Activated naive CD4-positive, alpha-beta T cell treated with anti-CD3 and anti-CD28 coated beads for 36 hours (primary cell): ENCODE results near the gene TSPAN11. TPM values are rescaled to one million over a fixed set of nuclear protein-coding genes. Genes with fewer than 3 reads are reported as not detected.

Source experiments
- CTCF ChIA-PET: fragments of 350-600 bp; sonication (Branson Sonifier 250); formaldehyde crosslinking; loops from one replicate; lab custom pipeline; 2021; ENCODE audit warnings: antibody characterized with exemption; lab: Charles Lee
- DNase-seq: peaks from one replicate; pipeline ENCODE4 v3.0.0-alpha.2; 2020
- H3K27ac Mint-ChIP-seq: one replicate; pipeline ENCODE4 v1.8.0; 2021; ENCODE audit warnings: mild to moderate bottlenecking, mixed read lengths
- H3K27me3 Mint-ChIP-seq: one replicate; pipeline ENCODE4 v1.8.0; 2021; ENCODE audit warnings: low read depth, mixed read lengths
- H3K36me3 Mint-ChIP-seq: one replicate; pipeline ENCODE4 v1.8.0; 2021; ENCODE audit warnings: low read depth, mixed read lengths
- H3K4me1 Mint-ChIP-seq: one replicate; pipeline ENCODE4 v1.8.0; 2021; ENCODE audit warnings: low read depth, mixed read lengths
- H3K4me3 Mint-ChIP-seq: one replicate; pipeline ENCODE4 v1.8.0; 2021; ENCODE audit warnings: mild to moderate bottlenecking, moderate library complexity, mixed read lengths
- H3K9me3 Mint-ChIP-seq: one replicate; pipeline ENCODE4 v1.8.0; 2021; ENCODE audit warnings: mixed read lengths
- intact Hi-C: fragments of 100-400 bp; cut with micrococcal nuclease; formaldehyde crosslinking; loops from one replicate; pipeline ENCODE4 v1.15.1; 2023
- total RNA-seq, 2 experiments: library from RNA; stranded (reverse); gene quantifications; one replicate each; pipeline ENCODE4 v1.2.3, GENCODE V29; 2021

Gene TSPAN11
- total RNA-seq, 2 experiments from 2014 or later = not detected

DNA sequence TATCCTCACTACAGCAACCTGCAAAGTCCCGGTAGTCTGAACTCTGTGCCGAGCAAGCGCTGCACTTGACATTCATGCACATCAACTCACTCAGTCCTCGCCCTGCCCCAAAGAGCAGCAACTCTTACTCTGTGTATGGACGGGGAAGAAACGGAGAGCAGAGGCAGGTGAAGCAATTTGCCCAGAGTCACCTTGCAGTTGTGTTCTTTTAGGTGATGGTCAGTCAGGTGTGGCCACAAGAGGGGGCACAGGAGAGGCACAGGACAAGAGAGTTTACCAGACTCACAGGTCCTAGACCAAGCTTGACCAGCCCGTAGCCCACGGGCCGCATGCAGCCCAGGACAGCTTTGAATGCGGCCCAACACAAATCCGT lies 39.1 kb downstream of the TSPAN11 start:
- no peak overlapping the region for H3K4me3 Mint-ChIP-seq
- no peak overlapping the region for H3K27ac Mint-ChIP-seq
- H3K4me1 Mint-ChIP-seq = no peaks in the 10 kb centered on the region
- peaks cover 9% of the 10 kb centered on the region for H3K27me3 Mint-ChIP-seq
- CTCF ChIA-PET = no interaction called here
- intact Hi-C loops = no loop called here
- DNase-seq = no peak
- no peaks in the 10 kb centered on the region for H3K9me3 Mint-ChIP-seq
- no peaks in the 10 kb centered on the region for H3K36me3 Mint-ChIP-seq

DNA sequence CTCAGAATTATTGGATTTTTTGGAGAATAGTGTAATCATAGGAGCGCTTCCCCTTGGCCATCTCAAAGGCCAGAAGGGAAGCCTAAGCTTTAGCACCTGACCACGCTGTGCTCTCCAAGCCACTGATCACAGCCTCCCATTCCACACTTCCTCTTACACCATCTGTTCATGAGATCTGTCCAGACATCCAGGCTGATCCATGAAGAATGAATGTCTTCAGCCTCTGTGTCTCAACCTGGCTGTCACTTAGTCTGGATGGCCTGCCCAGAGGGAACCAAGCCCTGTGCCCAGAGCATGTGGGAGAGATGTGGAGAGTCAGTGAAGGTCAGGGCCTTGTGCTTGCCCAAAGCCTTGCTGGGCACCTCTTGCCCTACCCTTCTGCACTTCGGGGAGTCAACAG lies 40.5 kb downstream of the TSPAN11 start:
- intact Hi-C loops = no loop called here
- no peaks in the 10 kb centered on the region for H3K4me1 Mint-ChIP-seq

DNA sequence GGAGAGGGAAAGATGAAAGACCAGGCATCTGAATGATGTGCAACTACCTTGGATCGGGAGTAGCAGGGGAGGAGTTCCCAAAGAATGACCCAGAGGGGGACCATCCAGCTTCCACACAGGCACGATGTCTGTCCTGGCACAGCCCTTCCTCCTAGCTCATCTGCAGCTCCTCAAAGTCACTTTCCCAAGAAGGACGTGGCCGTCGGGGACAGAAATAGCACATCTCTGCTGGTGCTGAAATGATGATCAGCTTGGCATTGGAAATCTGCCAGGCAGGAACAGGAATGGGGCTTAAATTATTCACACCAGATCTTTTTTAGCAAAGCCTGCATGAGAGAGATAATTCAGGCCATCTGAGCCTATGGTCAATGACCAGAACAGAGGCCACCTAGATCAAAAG lies 41.7 kb downstream of the TSPAN11 start:
- CTCF ChIA-PET = no interaction called here
- no peaks in the 10 kb centered on the region for H3K4me1 Mint-ChIP-seq
- H3K27ac Mint-ChIP-seq = no peak overlapping the region
- peaks cover 16% of the 10 kb centered on the region for H3K27me3 Mint-ChIP-seq
- no peak overlapping the region for H3K4me3 Mint-ChIP-seq
- intact Hi-C loops = no loop called here
- no peaks in the 10 kb centered on the region for H3K9me3 Mint-ChIP-seq
- DNase-seq = no peak
- no peaks in the 10 kb centered on the region for H3K36me3 Mint-ChIP-seq

More for the DNA sequence above, 40.5 kb downstream of the TSPAN11 start:
- CTCF ChIA-PET = no interaction called here
- no peak overlapping the region for H3K4me3 Mint-ChIP-seq
- peaks cover 10% of the 10 kb centered on the region for H3K27me3 Mint-ChIP-seq
- H3K27ac Mint-ChIP-seq = no peak overlapping the region
- H3K36me3 Mint-ChIP-seq = no peaks in the 10 kb centered on the region
- no peaks in the 10 kb centered on the region for H3K9me3 Mint-ChIP-seq
- no peak for DNase-seq

DNA sequence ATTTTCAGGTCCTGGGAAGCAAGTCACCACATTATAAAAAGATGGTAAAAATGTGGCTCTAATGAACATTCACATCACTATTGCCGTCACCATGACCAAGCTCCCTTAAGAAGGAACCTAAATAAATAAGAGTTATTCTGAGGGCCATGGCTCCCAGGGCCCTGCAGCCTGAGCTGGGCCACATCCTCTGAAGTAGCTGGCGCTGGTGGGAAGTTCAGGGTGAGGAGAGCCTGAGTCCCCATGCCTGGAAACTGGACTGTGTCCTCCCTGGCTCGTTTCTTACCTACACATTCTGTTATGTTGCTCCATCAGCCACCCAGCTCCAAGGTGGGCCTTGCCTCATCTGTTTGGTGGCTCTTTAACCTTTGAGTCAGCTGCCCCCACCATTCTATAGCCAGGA lies 42.5 kb downstream of the TSPAN11 start:
- no peak overlapping the region for H3K4me3 Mint-ChIP-seq
- H3K9me3 Mint-ChIP-seq = no peaks in the 10 kb centered on the region
- no peak for DNase-seq
- intact Hi-C loops = no loop called here
- no peak overlapping the region for H3K27ac Mint-ChIP-seq
- H3K36me3 Mint-ChIP-seq = no peaks in the 10 kb centered on the region
- CTCF ChIA-PET = interaction anchor here (0.6 kb wide), 1 partner anchor 34 kb away, joined by 4 read pairs; no protein-coding TSS in a partner anchor
- H3K27me3 Mint-ChIP-seq = peaks cover 16% of the 10 kb centered on the region
- H3K4me1 Mint-ChIP-seq = no peaks in the 10 kb centered on the region

DNA sequence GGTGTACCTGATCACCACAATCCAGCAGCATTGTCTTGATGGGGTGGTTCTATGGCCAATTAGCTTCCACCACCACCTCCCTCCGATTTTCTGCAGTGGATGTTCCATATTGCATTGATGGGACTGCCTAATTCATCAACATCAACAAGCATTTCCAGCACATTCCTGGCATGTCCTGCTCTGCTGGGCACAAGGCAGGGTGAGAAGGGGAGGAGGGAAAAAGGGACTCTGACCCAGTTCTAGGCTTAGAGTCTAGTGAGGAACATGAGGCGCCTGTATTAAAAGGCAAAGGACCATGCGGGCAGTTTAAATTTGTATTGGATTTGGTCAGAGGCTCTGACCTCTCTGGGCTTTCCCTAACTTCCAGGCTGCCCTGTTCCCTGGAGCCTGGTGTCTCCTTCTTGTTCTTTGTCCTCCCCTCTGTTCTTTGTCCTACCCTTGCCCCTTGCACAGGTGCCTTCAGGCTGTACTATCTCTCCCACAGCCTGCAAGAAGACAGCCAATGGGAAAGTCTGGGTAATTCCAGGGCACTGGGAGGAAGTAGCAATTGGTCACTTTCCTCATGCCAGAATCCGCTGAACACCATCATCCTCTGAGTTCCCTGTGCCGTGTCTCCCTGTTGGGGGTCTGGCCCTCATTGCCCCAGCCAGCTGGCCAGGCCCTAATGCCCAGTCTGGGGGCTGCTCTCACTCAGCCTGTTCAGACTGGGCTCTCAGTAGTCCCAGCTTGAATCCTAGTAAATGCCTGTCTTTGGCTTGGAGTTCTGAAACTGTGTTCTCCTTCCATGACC lies 43.3 kb downstream of the TSPAN11 start:
- CTCF ChIA-PET = interaction anchor here (0.5 kb wide), 1 partner anchor 96 kb away, joined by 3 read pairs; no protein-coding TSS in a partner anchor
- intact Hi-C loops = no loop called here
- H3K27ac Mint-ChIP-seq = no peak overlapping the region
- H3K9me3 Mint-ChIP-seq = no peaks in the 10 kb centered on the region
- peaks cover 14% of the 10 kb centered on the region for H3K27me3 Mint-ChIP-seq
- no peaks in the 10 kb centered on the region for H3K4me1 Mint-ChIP-seq
- H3K36me3 Mint-ChIP-seq = no peaks in the 10 kb centered on the region
- DNase-seq = no peak
- no peak overlapping the region for H3K4me3 Mint-ChIP-seq

DNA sequence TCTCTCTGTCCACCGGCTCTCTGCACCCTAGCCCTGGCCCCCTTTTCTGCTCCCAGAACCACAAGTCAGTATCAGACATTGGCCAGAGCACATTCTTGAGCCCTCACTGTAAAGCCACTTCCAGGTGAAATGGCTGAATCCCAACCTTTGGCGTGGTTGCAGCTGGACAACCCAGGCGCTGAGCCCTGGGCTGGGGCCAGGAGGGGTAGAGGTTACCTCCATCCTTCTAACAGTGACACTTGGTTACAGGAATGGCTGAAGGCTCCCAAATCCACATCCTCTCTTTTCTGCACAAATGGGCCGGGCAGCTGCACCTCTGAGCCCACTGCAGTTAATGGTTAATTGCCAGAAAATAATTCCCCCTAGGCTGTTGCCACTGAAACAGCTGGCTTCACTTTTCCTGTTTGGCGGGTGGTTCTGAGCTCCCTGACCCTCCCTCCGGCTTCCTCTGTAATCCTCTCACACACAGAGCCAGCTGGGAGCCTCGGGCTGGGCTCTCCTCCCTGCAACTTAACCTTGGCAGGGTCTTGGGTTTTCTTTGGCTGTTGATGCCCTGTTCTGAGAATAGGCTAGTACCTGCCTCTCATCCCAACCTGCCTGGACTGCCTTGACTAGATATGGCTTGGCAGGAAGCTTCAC lies 44.1 kb downstream of the TSPAN11 start:
- intact Hi-C loops = no loop called here
- Mint-ChIP-seq H3K9me3 (no peaks in the 10 kb centered on the region), H3K4me3 (no peak overlapping the region), H3K4me1 (no peaks in the 10 kb centered on the region), H3K27ac (no peak overlapping the region), H3K27me3 (peaks cover 14% of the 10 kb centered on the region), H3K36me3 (no peaks in the 10 kb centered on the region)
- DNase-seq = no peak
- CTCF ChIA-PET = no interaction called here

DNA sequence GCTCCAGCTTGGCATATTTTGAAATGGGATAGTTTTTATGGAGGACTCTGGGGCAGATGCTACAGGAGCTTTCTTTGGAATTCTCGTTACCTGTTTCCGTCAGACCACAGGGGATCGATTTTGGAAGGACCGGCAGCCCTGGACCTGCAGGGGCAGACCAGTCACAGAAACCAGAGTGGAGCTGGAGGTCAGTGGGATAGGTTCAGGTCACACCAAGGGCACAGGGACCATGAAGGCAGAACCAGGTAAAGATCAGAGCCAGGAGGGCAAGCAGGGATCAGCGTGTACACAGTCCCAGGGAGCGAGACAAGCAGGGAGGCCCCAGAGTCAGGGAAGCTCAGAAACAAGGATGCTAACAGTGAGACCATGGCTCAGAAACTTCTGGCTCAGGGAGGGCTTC lies 45.5 kb downstream of the TSPAN11 start:
- peaks cover 14% of the 10 kb centered on the region for H3K27me3 Mint-ChIP-seq
- intact Hi-C loops = no loop called here

DNA sequence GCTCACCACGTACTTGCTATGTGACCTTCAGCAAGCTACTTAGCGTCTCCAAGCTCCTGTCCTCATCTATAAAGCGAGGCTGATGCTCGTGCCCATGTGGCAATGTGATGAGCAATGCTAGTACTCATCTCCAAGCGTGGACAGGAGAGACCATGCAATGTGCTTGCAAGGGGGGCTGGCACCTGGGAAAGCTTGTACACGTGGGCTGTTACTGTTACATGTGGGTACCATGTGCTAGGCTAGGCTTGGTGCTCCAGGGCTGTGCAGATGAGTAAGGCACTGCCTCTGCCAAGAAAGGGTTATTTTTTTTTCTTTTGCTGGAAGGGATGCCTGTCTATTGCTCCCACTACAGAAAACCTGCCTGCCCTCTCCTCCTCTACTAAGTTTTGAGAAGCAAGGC lies 46.6 kb downstream of the TSPAN11 start:
- CTCF ChIA-PET = no interaction called here
- Mint-ChIP-seq H3K27ac (no peak overlapping the region), H3K9me3 (no peaks in the 10 kb centered on the region), H3K4me3 (no peak overlapping the region), H3K4me1 (no peaks in the 10 kb centered on the region), H3K27me3 (peaks cover 14% of the 10 kb centered on the region), H3K36me3 (no peaks in the 10 kb centered on the region)
- intact Hi-C loops = no loop called here
- no peak for DNase-seq

More for the DNA sequence above, 45.5 kb downstream of the TSPAN11 start:
- Mint-ChIP-seq H3K4me1 (no peaks in the 10 kb centered on the region), H3K36me3 (no peaks in the 10 kb centered on the region), H3K9me3 (no peaks in the 10 kb centered on the region), H3K4me3 (no peak overlapping the region), H3K27ac (no peak overlapping the region)
- no peak for DNase-seq
- CTCF ChIA-PET = no interaction called here

DNA sequence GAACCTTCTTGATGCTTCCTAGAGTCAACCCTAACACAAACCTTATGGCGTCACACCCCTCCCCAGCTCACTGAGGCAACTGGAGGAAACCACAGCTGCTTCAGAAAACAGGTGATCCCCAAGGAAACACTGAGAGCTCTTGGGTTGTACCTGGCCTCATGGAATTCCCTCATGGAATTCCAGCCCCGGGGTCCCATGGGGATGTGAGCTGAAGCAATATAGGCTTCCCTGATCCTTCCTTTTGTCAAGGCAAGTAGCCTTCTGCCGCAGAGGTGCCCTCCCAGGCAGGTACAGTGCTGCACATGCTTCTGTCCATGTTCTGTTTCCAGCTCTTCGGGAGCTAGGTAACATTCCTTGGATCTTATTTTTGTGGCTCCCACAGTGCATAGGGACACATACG lies 47.3 kb downstream of the TSPAN11 start:
- Mint-ChIP-seq H3K4me3 (no peak overlapping the region), H3K36me3 (no peaks in the 10 kb centered on the region), H3K9me3 (no peaks in the 10 kb centered on the region), H3K27ac (no peak overlapping the region), H3K27me3 (peaks cover 14% of the 10 kb centered on the region), H3K4me1 (no peaks in the 10 kb centered on the region)
- intact Hi-C loops = no loop called here
- no peak for DNase-seq
- CTCF ChIA-PET = no interaction called here

DNA sequence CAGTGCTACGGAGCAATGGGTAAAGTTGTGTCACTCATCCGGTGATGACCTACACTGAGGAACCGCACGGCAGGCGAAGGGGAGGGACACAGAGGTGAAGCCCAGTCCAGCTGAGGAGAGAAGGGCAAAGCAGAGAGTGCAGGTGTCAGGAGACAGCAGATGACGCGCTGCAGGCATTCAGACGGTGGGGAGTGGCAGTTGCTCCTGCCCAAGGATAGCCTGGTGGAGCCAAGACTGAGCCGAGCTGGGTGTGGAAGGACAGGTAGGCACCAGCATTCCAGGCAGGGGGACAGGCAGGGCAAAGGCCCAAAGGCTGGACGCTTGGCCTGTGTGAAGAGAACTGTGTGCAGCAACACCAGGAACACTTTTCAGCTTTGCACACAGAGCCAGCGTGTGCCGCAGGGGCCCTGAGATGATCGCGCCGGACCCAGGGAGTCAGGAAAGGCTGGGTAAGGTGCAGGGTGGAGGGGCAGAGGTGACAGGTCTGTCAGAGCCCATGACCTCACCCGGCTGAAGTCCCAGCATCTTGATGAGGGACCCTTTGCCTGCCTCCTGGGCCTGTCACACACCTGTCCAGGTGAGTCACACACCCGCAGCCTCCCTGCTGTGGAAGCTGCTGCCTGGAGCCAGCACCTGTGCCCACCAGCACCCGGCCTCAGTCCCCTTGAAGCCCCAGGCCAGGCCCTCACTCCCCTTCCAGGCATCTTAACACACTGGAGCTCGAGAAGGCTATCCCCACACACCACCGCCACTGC lies 48.4 kb downstream of the TSPAN11 start:
- CTCF ChIA-PET = no interaction called here
- Mint-ChIP-seq H3K27ac (no peak overlapping the region), H3K4me1 (no peaks in the 10 kb centered on the region), H3K36me3 (no peaks in the 10 kb centered on the region), H3K4me3 (no peak overlapping the region), H3K27me3 (peaks cover 13% of the 10 kb centered on the region), H3K9me3 (no peaks in the 10 kb centered on the region)
- intact Hi-C loops = no loop called here
- no peak for DNase-seq

DNA sequence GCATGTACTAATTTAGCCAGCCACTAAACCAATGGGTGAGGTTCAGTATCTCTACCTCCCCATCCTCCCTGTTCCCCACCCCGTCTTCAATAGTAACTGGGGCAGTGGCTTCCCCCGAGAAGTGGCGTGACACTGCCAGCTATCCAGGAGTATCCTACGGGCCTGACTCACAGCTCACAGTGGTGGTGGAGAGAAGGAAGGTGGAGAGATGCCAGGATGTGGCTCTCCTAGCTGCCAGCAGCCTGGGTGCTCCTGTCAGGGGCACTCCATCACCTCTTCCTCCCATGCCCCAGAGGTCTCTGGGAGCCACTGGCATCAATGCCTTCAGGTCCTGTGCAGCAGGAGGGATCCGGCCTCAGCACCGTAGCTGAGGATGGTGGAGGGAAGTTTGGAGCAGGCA lies 49.0 kb downstream of the TSPAN11 start:
- Mint-ChIP-seq H3K27me3 (peaks cover 7% of the 10 kb centered on the region), H3K4me1 (no peaks in the 10 kb centered on the region), H3K36me3 (no peaks in the 10 kb centered on the region), H3K27ac (no peak overlapping the region), H3K9me3 (no peaks in the 10 kb centered on the region), H3K4me3 (no peak overlapping the region)
- intact Hi-C loops = no loop called here
- CTCF ChIA-PET = no interaction called here
- no peak for DNase-seq

DNA sequence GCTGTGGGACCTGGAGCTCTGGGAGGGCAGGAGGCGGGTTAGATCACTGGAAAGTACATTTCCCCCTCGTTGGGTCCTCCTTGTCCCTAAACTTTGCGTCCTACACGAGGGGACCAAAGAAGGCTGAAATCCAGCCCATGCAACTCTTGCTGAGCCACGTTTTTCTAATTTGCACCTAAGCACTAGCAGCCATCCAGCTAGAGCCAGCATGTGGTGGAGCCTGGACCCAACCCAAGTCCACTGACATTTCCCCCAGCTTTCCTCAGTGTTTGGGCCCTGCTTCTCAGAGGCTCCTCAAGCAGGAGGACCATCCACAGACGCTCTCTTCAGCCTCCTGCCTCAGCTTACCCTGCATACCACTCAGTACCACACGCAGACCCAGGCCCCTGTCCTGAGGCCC lies 49.7 kb downstream of the TSPAN11 start:
- CTCF ChIA-PET = no interaction called here
- no peak overlapping the region for H3K4me3 Mint-ChIP-seq
- no peaks in the 10 kb centered on the region for H3K9me3 Mint-ChIP-seq
- no peak for DNase-seq
- intact Hi-C loops = no loop called here
- no peak overlapping the region for H3K27ac Mint-ChIP-seq
- H3K27me3 Mint-ChIP-seq = peaks cover 7% of the 10 kb centered on the region
- H3K4me1 Mint-ChIP-seq = no peaks in the 10 kb centered on the region
- no peaks in the 10 kb centered on the region for H3K36me3 Mint-ChIP-seq
